OCI-LY1 (cell line): ENCODE data around the gene MYLK4.

ENCODE experiments used
- H2AFZ ChIP-seq: fragments of 200-600 bp; sonication (generic), shearing (Covaris generic); 2 replicates; pipeline ENCODE4 v1.6.0; 2014; ENCODE audit warnings: antibody characterized with exemption, mild to moderate bottlenecking, low read length
- H3F3A ChIP-seq: fragments of 200-600 bp; sonication (generic), shearing (Covaris generic); 2 replicates; pipeline ENCODE4 v1.6.0; 2014; ENCODE audit warnings: mild to moderate bottlenecking, antibody characterized with exemption, low read length, moderate library complexity; ENCODE audit not compliant: insufficient read depth
- H3K27ac ChIP-seq: fragments of 200-600 bp; sonication (generic); 2 replicates; pipeline ENCODE4 v1.5.1; 2014; ENCODE audit warnings: low read length, mixed run types, mild to moderate bottlenecking, low read depth; ENCODE audit not compliant: poor library complexity, severe bottlenecking
- H3K27me3 ChIP-seq: fragments of 200-600 bp; sonication (generic); 2 replicates; pipeline ENCODE4 v1.6.0; 2014; ENCODE audit warnings: antibody characterized with exemption, mild to moderate bottlenecking, low read length, moderate library complexity; ENCODE audit not compliant: insufficient read depth
- H3K36me3 ChIP-seq: fragments of 200-600 bp; sonication (generic); 2 replicates; pipeline ENCODE4 v1.6.1; 2014; ENCODE audit warnings: mild to moderate bottlenecking, antibody characterized with exemption, low read length, moderate library complexity, mixed read lengths; ENCODE audit not compliant: insufficient read depth
- H3K4me1 ChIP-seq: fragments of 200-600 bp; sonication (generic); 2 replicates; pipeline ENCODE4 v1.5.1; 2014; ENCODE audit warnings: mild to moderate bottlenecking, low read length, moderate library complexity; ENCODE audit not compliant: insufficient read depth, severe bottlenecking
- H3K4me2 ChIP-seq: fragments of 200-600 bp; sonication (generic), shearing (Covaris generic); 2 replicates; pipeline ENCODE4 v1.6.1; 2014; ENCODE audit warnings: low read length
- H3K4me3 ChIP-seq: fragments of 200-600 bp; sonication (generic); 2 replicates; pipeline ENCODE4 v1.5.1; 2014; ENCODE audit warnings: low read length, low read depth, mild to moderate bottlenecking, mixed read lengths; ENCODE audit not compliant: poor library complexity, severe bottlenecking
- H3K79me2 ChIP-seq: fragments of 200-600 bp; shearing (Covaris generic); 2 replicates; pipeline ENCODE4 v1.6.1; 2016; ENCODE audit warnings: mixed run types, low read length, mixed read lengths; ENCODE audit not compliant: insufficient read depth
- H3K9ac ChIP-seq: fragments of 200-600 bp; sonication (generic), shearing (Covaris generic); 2 replicates; pipeline ENCODE4 v1.6.1; 2014; ENCODE audit warnings: mild to moderate bottlenecking, low read length, mixed read lengths
- H3K9me2 ChIP-seq: fragments of 200-600 bp; sonication (generic), shearing (Covaris generic); 2 replicates; pipeline ENCODE4 v1.6.1; 2014; ENCODE audit warnings: low read depth, mild to moderate bottlenecking, low read length, mixed read lengths
- H3K9me3 ChIP-seq: fragments of 200-600 bp; shearing (Covaris generic); 2 replicates; pipeline ENCODE4 v1.6.1; 2014; ENCODE audit warnings: low read length, mixed read lengths
- H4K20me1 ChIP-seq: fragments of 200-600 bp; sonication (generic), shearing (Covaris generic); 2 replicates; pipeline ENCODE4 v1.6.0; 2016; ENCODE audit warnings: mild to moderate bottlenecking, low read length; ENCODE audit not compliant: insufficient read depth
- CTCF ChIP-seq: fragments of 200-600 bp; sonication (generic), shearing (Covaris generic); IDR thresholded peaks from 2 replicates; pipeline ENCODE4 v1.5.1; 2017; ENCODE audit warnings: mild to moderate bottlenecking, antibody characterized with exemption, low read length, moderate library complexity, mixed read lengths
- EZH2 ChIP-seq: fragments of 200-600 bp; sonication (generic), shearing (Covaris generic); IDR thresholded peaks from 2 replicates; pipeline ENCODE4 v1.8.0; 2017; ENCODE audit warnings: borderline replicate concordance, mixed run types, mild to moderate bottlenecking, antibody characterized with exemption, low read length, moderate library complexity, mixed read lengths

The MYLK4 gene

GRCh38 chr6:2766767-2767656 lies 16.3 kb upstream of the MYLK4 start:
- Histone ChIP-seq H2AFZ (no peak overlapping the region), H4K20me1 (no peaks in the 10 kb centered on the region)

GRCh38 chr6:2765896-2766766 lies 15.4 kb upstream of the MYLK4 start:
- peaks cover 19% of the 10 kb centered on the region for H3K36me3 ChIP-seq
- no peaks in the 10 kb centered on the region for H4K20me1 ChIP-seq
- no peak overlapping the region for H2AFZ ChIP-seq

More at GRCh38 chr6:2766767-2767656, 16.3 kb upstream of the MYLK4 start:
- Histone ChIP-seq H3K27me3 (no peaks in the 10 kb centered on the region), H3K36me3 (peaks cover 28% of the 10 kb centered on the region), H3K27ac (no peak overlapping the region), H3K79me2 (peaks cover 54% of the 10 kb centered on the region), H3F3A (no peaks in the 10 kb centered on the region), H3K4me2 (peak overlapping the region; percentile 89), H3K9ac (peak overlapping the region; percentile 75), H3K4me3 (peak overlapping the region; percentile 83), H3K4me1 (peaks cover 39% of the 10 kb centered on the region), H3K9me3 (no peaks in the 10 kb centered on the region), H3K9me2 (no peaks in the 10 kb centered on the region)
- TF ChIP-seq CTCF, result no peak
- no peak for TF ChIP-seq EZH2

More at GRCh38 chr6:2765896-2766766, 15.4 kb upstream of the MYLK4 start:
- H3K4me2 ChIP-seq, result peak overlapping the region; percentile 89
- H3K4me1 ChIP-seq, result peaks cover 39% of the 10 kb centered on the region
- H3K9me3 ChIP-seq, result no peaks in the 10 kb centered on the region
- TF ChIP-seq EZH2, result no peak
- TF ChIP-seq CTCF, result no peak
- peak overlapping the region; percentile 75 for H3K9ac ChIP-seq
- H3K27me3 ChIP-seq, result no peaks in the 10 kb centered on the region
- no peaks in the 10 kb centered on the region for H3F3A ChIP-seq
- peaks cover 48% of the 10 kb centered on the region for H3K79me2 ChIP-seq
- peak overlapping the region; percentile 83 for H3K4me3 ChIP-seq
- no peaks in the 10 kb centered on the region for H3K9me2 ChIP-seq
- H3K27ac ChIP-seq, result peak overlapping the region; percentile 44
